HCT116 (cell line): ENCODE measurements around the gene RABGAP1.

Experiments
- CTCF ChIP-seq, 3 experiments: fragments of 200-600 bp in 1 of 3; sonication (generic) in 1 of 3; IDR thresholded peaks in 2 of 3; conservative IDR thresholded peaks in 1 of 3; 2 replicates each; pipeline ENCODE4 v1.5.1; 2012 to 2017; ENCODE audit warnings: low read depth in 2 of 3, low read length in 2 of 3, antibody characterized with exemption in 1 of 3, borderline replicate concordance in 1 of 3, control low read depth in 1 of 3, mild to moderate bottlenecking in 1 of 3, mixed read lengths in 1 of 3, mixed run types in 1 of 3, moderate library complexity in 1 of 3; ENCODE audit not compliant: insufficient read depth in 1 of 3
- EZH2phosphoT487 ChIP-seq: fragments of 200-600 bp; IDR thresholded peaks from 2 replicates; pipeline ENCODE4 v1.6.1; 2018; ENCODE audit warnings: antibody characterized with exemption, borderline replicate concordance
- FOSL1 ChIP-seq: IDR thresholded peaks from 2 replicates; pipeline ENCODE4 v1.6.1; 2012; ENCODE audit warnings: low read depth
- POLR2AphosphoS5 ChIP-seq: IDR thresholded peaks from 2 replicates; pipeline ENCODE4 v1.6.1; 2011; ENCODE audit warnings: mild to moderate bottlenecking, low read depth, low read length, moderate library complexity
- REST ChIP-seq: IDR thresholded peaks from 2 replicates; pipeline ENCODE4 v1.6.1; 2012; ENCODE audit warnings: low read depth
- SIN3A ChIP-seq: IDR thresholded peaks from 2 replicates; pipeline ENCODE4 v1.6.1; 2012; ENCODE audit warnings: low read depth

GRCh38 chr9:123102375-123103113 is 161.7 kb downstream of the RABGAP1 start:
- peak; percentile 13 to 45 (median 17); a peak in 2 of 6 replicates for TF ChIP-seq CTCF (IDR thresholded peaks at IDR 0.05 in 2 of 3, conservative IDR thresholded peaks at IDR 0.05 in 1 of 3; ENCODE audit: borderline replicate concordance in 1 of 3, insufficient read depth in 1 of 3, low read depth in 2 of 3, low read length in 2 of 3)
- no peak for TF ChIP-seq EZH2phosphoT487
- TF ChIP-seq SIN3A, result no peak
- TF ChIP-seq FOSL1, result no peak
- no peak for TF ChIP-seq REST
- TF ChIP-seq POLR2AphosphoS5, result no peak
